NOMO-1 treated with dmso at 0.1 percent for 144 hours (cell line): ENCODE data around the gene FGFRL1.

Experiments used
- DNase-seq: peaks from one replicate; lab custom pipeline; 2025; ENCODE audit not compliant: unreplicated experiment; lab: John Stamatoyannopoulos, UW

FGFRL1 gene

GRCh38 chr4:1011022-1011665, at the start of gene FGFRL1:
Gene FGFRL1 (plus strand): TSS chr4:1011626. CDS start chr4:1012486, 860 bp downstream.
- DNase-seq: peak; percentile 82

- no peak for DNase-seq
These were observed 48.9 kb upstream of the FGFRL1 start for GRCh38 chr4:962231-963208.

DNA sequence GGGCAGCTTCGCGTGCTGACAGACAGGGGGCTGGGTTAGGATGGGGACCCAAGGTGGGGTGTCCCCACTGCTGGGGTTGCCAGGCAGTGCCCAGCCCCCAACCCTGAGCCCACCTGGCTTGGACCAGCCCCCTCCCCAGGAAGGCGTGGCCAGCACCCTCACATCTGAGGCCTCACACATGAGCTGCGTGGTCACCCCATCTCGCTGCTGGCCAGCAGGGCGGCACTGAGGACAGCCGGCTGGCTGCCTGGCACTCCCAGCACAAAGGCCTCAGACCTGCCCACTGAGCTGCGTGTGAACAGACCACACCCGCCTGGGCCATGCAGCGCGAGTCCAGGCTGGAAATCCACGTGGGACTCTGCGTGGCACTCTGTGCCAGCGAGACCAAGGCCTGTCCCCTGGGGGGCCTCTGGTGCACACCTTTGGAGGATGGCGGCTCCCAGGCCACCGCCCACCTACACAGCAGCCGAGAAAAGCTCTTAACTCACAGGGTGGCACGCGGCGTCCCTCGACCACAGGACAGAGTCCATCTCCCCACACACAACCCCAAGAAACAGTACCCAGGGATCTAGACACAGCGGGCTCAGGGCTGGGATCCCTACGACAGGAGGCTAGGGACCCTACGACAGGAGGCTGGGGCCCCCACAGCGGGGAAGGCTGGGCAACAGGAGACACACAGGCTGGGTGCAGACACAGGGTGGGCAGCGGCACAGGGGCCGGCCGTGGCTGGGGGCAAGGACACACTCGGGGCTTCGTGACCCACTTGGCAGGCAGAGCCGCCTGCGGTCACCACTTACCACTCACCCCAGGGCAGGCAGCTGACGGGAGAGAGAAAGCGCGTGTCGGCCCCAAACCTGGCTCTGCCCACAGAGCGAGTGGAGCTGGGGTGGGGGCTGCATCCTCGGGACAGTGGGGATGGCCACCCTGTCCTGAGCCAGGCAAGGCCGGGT, 47.9 kb upstream of the FGFRL1 start:
- no peak for DNase-seq

DNA sequence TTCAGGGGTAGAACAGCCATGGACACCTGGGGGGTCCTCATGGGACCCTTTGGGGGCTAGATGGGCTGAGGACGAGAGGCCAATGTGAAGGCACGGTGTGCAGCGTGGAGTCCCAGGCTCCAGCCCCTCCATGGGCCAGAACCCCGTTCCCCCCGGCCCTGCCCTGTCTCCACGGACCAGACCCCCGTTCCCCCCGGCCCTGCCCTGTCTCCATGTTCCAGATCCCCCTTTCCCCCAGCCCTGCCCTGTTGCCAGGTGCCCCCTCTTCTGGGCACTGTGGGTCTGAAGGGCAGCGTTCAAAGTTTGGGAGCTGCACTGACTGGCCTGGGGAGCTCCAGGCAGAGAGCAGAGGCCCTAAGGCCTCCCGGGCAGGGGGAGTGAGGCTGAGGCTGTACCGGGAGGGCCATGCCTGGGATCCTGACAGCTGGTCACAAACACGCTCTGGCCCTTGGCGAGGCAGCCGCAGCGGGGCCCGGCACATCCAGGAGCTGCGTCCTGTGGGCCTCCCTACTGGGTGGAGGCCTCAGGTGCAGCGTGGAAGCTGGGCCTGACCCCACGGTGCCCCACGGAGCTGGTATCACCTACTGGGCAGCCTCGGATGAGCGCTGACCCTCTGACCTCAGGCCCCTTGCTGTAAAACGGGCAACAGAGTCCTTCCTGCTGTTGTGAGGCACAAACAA, 46.9 kb upstream of the FGFRL1 start:
- DNase-seq: no peak

GRCh38 chr4:965048-965765, 46.2 kb upstream of the FGFRL1 start:
- no peak for DNase-seq

- no peak for DNase-seq
These were observed 45.7 kb upstream of the FGFRL1 start for GRCh38 chr4:965766-966134.

DNA sequence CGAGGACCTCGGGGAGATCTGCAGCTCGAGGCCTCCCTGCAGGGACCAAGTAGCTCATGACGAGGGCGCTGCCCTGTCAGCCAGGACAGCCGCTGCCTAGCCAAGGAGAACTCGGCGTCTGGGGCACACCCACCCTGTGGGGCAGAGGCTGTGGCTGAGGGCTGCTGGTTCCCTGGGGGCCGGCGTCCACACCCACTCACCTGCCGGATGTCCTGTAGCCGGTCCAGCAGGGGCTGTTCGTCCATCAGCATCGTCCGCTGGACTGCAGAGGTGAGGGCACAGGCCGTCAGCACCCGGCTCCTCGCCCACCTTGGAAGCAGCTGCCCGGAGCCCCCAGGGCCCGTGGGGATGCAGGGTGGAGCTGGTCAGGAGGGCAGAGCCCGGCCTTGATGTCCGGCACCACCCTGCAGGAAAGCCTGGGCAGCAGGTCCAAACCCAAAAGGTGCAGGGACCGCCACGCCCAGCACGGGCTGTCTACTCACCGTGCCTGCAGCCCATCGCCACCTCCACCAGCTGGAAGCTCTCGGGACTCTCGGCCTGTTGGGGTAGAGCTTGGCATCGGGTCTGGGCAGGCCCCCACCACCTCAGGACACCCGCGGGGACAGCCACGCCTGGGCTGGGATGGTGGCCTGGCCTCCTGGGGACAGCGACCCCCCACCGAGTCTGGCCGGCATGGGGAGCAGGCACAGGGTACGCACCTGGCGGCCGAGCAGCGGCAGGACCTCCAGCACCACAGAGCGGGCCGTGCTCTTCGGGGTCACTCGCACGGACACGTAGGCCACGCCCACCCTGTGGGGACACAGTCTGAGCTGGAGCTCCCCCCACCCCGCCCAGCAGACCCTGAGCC, 44.9 kb upstream of the FGFRL1 start:
- DNase-seq: no peak

GRCh38 chr4:967113-968104, 44.0 kb upstream of the FGFRL1 start:
- no peak for DNase-seq

DNA sequence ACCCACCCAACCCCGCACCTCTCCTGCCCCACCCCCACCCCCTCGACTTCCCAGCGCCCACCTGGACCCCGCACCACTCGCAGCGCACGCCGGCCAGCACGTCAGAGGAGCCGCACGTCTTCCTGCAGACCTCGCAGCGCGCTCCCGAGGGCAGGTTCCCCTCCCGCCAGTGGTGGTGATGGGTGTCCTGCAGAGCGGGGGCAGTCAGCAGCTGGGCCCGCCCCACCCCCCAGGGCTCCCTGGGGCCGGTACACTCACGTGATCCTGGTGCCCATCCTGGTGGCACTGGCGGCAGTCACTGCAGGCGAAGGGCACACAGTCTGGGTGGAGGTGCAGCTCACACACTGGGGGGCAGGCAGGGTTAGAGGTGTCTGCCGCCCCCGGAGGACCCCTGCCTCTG, 43.2 kb upstream of the FGFRL1 start:
- no peak for DNase-seq

DNA sequence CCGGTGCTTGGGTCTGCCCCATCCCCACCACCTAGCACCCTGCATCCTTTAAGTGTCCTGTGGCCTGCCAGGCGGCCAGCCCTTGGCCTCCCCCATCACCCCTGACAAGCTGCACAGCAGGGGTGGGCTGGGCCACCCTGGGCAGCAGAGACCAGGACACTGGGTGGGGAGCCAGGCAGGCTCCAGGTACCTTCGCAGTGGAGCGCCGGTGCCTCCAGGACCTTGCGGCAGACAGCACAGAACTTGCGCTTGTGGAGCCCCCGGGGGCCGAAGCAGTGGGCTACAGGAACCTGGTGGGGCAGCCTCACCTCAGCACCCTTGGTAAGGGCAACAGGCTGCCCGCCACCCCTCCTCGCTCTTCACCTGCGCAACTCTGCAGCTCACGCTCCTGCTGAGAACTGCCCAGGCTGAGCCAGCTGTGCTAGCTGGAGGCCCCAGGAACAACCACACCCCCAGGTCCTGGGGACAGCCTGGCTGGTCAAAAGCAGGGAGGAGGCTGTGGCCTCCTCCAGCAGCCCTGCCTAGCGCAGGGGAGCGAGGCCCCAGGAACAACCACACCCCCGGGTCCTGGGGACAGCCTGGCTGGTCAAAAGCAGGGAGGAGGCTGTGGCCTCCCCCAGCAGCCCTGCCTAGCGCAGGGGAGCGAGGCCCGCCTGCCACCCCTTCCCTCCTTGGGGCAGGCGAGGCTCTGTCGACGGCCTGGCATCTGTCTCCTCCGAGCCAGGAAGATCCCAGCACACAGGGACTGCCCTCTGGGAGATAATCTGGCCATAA, 42.6 kb upstream of the FGFRL1 start:
- DNase-seq: no peak

DNA sequence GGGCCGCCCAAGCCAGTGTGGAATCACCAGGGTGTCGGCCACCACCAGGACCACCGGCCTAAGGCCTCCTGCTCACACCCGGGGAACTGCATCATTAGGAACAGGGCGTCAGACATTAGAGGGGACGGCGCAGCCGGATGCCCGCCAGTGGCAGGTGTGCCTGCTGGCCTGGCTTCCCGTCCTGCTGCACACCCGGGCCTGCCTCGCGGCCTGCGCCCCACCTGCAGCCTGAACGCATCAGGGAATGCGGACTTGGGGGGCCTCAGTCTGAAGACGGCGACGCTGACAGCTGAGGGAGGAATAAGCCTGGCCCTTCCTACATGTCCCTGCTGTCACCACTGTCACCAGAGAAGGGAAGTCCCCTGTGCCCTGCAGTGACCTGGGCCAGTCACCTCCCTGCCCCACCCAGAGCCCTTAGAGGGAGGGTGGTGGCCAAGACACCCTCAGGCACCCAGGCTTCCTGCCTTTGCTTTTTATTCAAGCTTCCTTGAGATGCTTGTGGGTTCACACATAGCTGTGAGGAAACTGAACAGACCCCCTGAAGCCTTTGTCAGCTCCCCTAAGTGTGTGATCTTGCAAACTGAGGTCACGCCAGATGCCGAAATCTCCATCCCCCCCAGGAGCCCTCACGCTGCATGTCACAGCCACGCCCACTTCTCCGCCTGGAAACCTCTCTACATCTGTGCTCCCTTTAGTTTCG, 41.2 kb upstream of the FGFRL1 start:
- DNase-seq: no peak

- no peak for DNase-seq
These were observed 40.4 kb upstream of the FGFRL1 start for GRCh38 chr4:970854-971520.

DNA sequence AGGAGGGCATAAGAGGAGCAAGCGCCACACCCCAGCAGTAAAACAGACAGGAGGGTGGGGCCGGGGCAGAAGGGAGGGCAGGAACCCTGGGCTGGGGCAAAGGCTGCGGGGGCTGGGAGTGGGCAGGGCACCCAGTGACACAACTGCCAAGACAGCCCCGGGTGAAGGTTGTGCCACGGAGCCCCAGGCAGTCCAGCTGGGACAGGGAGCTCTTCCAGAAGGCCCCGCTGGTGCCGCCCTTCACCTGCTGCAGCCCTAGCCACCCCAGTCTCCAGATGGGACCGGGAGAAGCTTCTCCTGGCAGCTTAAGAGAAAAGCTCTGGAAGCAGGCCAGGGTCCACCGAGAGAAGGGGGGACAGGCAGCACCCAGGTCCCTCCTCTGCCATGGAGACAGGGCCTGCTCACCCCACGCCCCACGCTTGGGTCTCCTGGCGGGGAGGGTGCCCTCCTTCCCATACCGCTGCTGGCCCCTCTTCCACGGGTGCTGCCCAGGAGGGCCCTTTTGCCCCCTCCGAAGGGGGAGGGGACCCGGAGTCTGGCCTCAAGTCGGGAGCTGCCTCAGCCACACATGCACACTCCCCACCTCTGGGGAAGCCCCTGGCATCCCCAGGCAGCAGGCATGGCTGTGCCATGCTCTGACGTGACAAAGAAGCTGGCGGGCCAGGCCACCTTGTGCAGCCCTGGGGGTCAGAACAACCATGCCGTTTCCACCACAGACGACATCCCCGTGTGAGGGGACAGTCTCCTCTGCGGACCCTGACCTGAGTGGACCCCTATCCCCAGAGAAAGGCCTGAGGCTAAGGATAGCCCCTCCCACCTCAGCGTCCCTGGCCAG, 39.5 kb upstream of the FGFRL1 start:
- DNase-seq: no peak

GRCh38 chr4:972651-973424, 38.6 kb upstream of the FGFRL1 start:
- DNase-seq: no peak
